Hindlimb muscle (tissue), 1 donor: ENCODE measurements around the gene ZNF718. TPM values are rescaled to one million over a fixed set of nuclear protein-coding genes. Genes with fewer than 3 reads are reported as not detected.
A peak's percentile ranks its signal among the peaks of the same experiment; 100 is the strongest.
"Not testable (repeated sequence)": the region's sequence is repeated elsewhere in the genome, so short reads cannot be mapped to it uniquely, and the experiment has no call there.

Experiments used
- DNase-seq: peaks from one replicate; pipeline ENCODE4 v3.0.0-alpha.2; 2013
- polyA plus RNA-seq: library from polyadenylated mRNA; unstranded; fragments of 120-200 nt; gene quantifications from one replicate; pipeline ENCODE4 v1.2.1, GENCODE V29; 2013; ENCODE audit not compliant: insufficient read length

ZNF718 gene
- polyA plus RNA-seq: 4.1 TPM

GRCh38 chr4:124275-125081 lies at the start of gene ZNF718:
TSS of gene ZNF718 (plus strand) at chr4:124501. CDS start at chr4:124671, 170 bp downstream.
- DNase-seq: peak; percentile 95

GRCh38 chr4:85951-86350 lies 38.4 kb upstream of the ZNF718 start:
- no peak for DNase-seq

GRCh38 chr4:86559-87324 lies 37.6 kb upstream of the ZNF718 start:
- not testable (repeated sequence) for DNase-seq

- DNase-seq: no peak
Observed at GRCh38 chr4:98386-98785, 25.9 kb upstream of the ZNF718 start.

GRCh38 chr4:99863-100262 lies 24.4 kb upstream of the ZNF718 start:
- no peak for DNase-seq

- DNase-seq: no peak
Observed at GRCh38 chr4:107083-107443, 17.2 kb upstream of the ZNF718 start.

GRCh38 chr4:107444-108429 lies 16.6 kb upstream of the ZNF718 start:
- no peak for DNase-seq

- no peak for DNase-seq
Observed at GRCh38 chr4:112771-113170, 11.5 kb upstream of the ZNF718 start.

- no peak for DNase-seq
Observed at GRCh38 chr4:113732-114131, 10.6 kb upstream of the ZNF718 start.

GRCh38 chr4:114149-114548 lies 10.2 kb upstream of the ZNF718 start:
- DNase-seq: no peak

- DNase-seq: no peak
Observed at GRCh38 chr4:116499-116898, 7.8 kb upstream of the ZNF718 start.

- no peak for DNase-seq
Observed at GRCh38 chr4:120616-121015, 3.7 kb upstream of the ZNF718 start.

GRCh38 chr4:121408-122084 lies 2.8 kb upstream of the ZNF718 start:
- no peak for DNase-seq

- not testable (repeated sequence) for DNase-seq
Observed at GRCh38 chr4:123922-124274, 403 bp upstream of the ZNF718 start.

GRCh38 chr4:125091-125771 lies 930 bp downstream of the ZNF718 start:
- DNase-seq: peak; percentile 4

GRCh38 chr4:125833-126232 lies 1.5 kb downstream of the ZNF718 start:
- no peak for DNase-seq

GRCh38 chr4:132483-132882 lies 8.2 kb downstream of the ZNF718 start:
- DNase-seq: no peak

GRCh38 chr4:138935-139334 lies 14.6 kb downstream of the ZNF718 start:
- DNase-seq: no peak

- no peak for DNase-seq
Observed at GRCh38 chr4:139691-140090, 15.4 kb downstream of the ZNF718 start.

- no peak for DNase-seq
Observed at GRCh38 chr4:146621-147020, 22.3 kb downstream of the ZNF718 start.

GRCh38 chr4:147233-147632 lies 22.9 kb downstream of the ZNF718 start:
- no peak for DNase-seq
